ENCODE measurements around the gene PLEKHA1.

Gene PLEKHA1

GRCh38 chr10:122379537-122379936 is 5.0 kb downstream of the PLEKHA1 start:
- Histone ChIP-seq H4K20me1 (ENCODE audit: insufficient read depth, low read length) (no peaks in the 10 kb centered on the region), H3K27me3 (ENCODE audit: insufficient read depth, low read length) (no peaks in the 10 kb centered on the region), H3K9me3 (ENCODE audit: low read length) (no peaks in the 10 kb centered on the region)

GRCh38 chr10:122380703-122381102 is 6.2 kb downstream of the PLEKHA1 start:
- Histone ChIP-seq H2AFZ (ENCODE audit: low read length) (no peak overlapping the region), H3F3A (ENCODE audit: insufficient read depth, low read length) (no peaks in the 10 kb centered on the region), H3K9me3 (ENCODE audit: low read length) (no peaks in the 10 kb centered on the region), H4K20me1 (ENCODE audit: insufficient read depth, low read length) (no peaks in the 10 kb centered on the region), H3K36me3 (ENCODE audit: insufficient read depth, low read length) (no peaks in the 10 kb centered on the region), H3K27ac (ENCODE audit: low read depth, low read length, poor library complexity, severe bottlenecking) (no peak overlapping the region), H3K27me3 (ENCODE audit: insufficient read depth, low read length) (no peaks in the 10 kb centered on the region), H3K4me2 (ENCODE audit: low read length) (no peak overlapping the region), H3K4me3 (ENCODE audit: low read depth, low read length, poor library complexity, severe bottlenecking) (no peak overlapping the region), H3K9ac (ENCODE audit: low read length) (no peak overlapping the region), H3K79me2 (ENCODE audit: insufficient read depth, low read length) (no peaks in the 10 kb centered on the region), H3K9me2 (ENCODE audit: low read depth, low read length) (no peaks in the 10 kb centered on the region), H3K4me1 (ENCODE audit: insufficient read depth, low read length, severe bottlenecking) (no peaks in the 10 kb centered on the region)
- TF ChIP-seq CTCF (IDR thresholded peaks at IDR 0.05; ENCODE audit: low read length) (no peak), EZH2 (IDR thresholded peaks at IDR 0.05; ENCODE audit: borderline replicate concordance, low read length) (no peak)

More at GRCh38 chr10:122379537-122379936, 5.0 kb downstream of the PLEKHA1 start:
- Histone ChIP-seq H3K27ac (ENCODE audit: low read depth, low read length, poor library complexity, severe bottlenecking) (no peak overlapping the region), H3K9ac (ENCODE audit: low read length) (no peak overlapping the region), H3F3A (ENCODE audit: insufficient read depth, low read length) (no peaks in the 10 kb centered on the region), H3K36me3 (ENCODE audit: insufficient read depth, low read length) (no peaks in the 10 kb centered on the region), H3K4me1 (ENCODE audit: insufficient read depth, low read length, severe bottlenecking) (no peaks in the 10 kb centered on the region), H3K4me2 (ENCODE audit: low read length) (no peak overlapping the region), H3K4me3 (ENCODE audit: low read depth, low read length, poor library complexity, severe bottlenecking) (no peak overlapping the region), H3K9me2 (ENCODE audit: low read depth, low read length) (no peaks in the 10 kb centered on the region), H2AFZ (ENCODE audit: low read length) (no peak overlapping the region), H3K79me2 (ENCODE audit: insufficient read depth, low read length) (no peaks in the 10 kb centered on the region)
- TF ChIP-seq CTCF (IDR thresholded peaks at IDR 0.05; ENCODE audit: low read length) (no peak), EZH2 (IDR thresholded peaks at IDR 0.05; ENCODE audit: borderline replicate concordance, low read length) (no peak)

GRCh38 chr10:122381680-122382079 is 7.2 kb downstream of the PLEKHA1 start:
- H3K36me3 ChIP-seq (ENCODE audit: insufficient read depth, low read length) = no peaks in the 10 kb centered on the region
- no peak overlapping the region for H3K4me2 ChIP-seq (ENCODE audit: low read length)
- H3F3A ChIP-seq (ENCODE audit: insufficient read depth, low read length) = no peaks in the 10 kb centered on the region
- H3K27me3 ChIP-seq (ENCODE audit: insufficient read depth, low read length) = no peaks in the 10 kb centered on the region
- no peaks in the 10 kb centered on the region for H3K9me2 ChIP-seq (ENCODE audit: low read depth, low read length)
- H2AFZ ChIP-seq (ENCODE audit: low read length) = no peak overlapping the region
- no peaks in the 10 kb centered on the region for H3K4me1 ChIP-seq (ENCODE audit: insufficient read depth, low read length, severe bottlenecking)
- no peaks in the 10 kb centered on the region for H3K79me2 ChIP-seq (ENCODE audit: insufficient read depth, low read length)
- H3K9me3 ChIP-seq (ENCODE audit: low read length) = no peaks in the 10 kb centered on the region
- no peak overlapping the region for H3K27ac ChIP-seq (ENCODE audit: low read depth, low read length, poor library complexity, severe bottlenecking)
- H4K20me1 ChIP-seq (ENCODE audit: insufficient read depth, low read length) = no peaks in the 10 kb centered on the region
- TF ChIP-seq EZH2 (IDR thresholded peaks at IDR 0.05; ENCODE audit: borderline replicate concordance, low read length) = no peak
- TF ChIP-seq CTCF (IDR thresholded peaks at IDR 0.05; ENCODE audit: low read length) = no peak
- no peak overlapping the region for H3K4me3 ChIP-seq (ENCODE audit: low read depth, low read length, poor library complexity, severe bottlenecking)
- no peak overlapping the region for H3K9ac ChIP-seq (ENCODE audit: low read length)

All from OCI-LY1 (cell line).